Stimulated activated naive CD8-positive, alpha-beta T cell treated with anti-CD3 and anti-CD28 coated beads, Interleukin-15, Interleukin-2, amounts not matched to agents 100 U/mL and 50 U/mL, for 24 hours (primary cell): ENCODE results near the gene HSPG2.
"Not testable (repeated sequence)": the region's sequence is repeated elsewhere in the genome, so short reads cannot be mapped to it uniquely, and the experiment has no call there.

Experiments
- ATAC-seq: fragments of 150-1000 bp; cut with Tn5 transposase; one replicate; pipeline ENCODE4 v1.10.0; 2021
- DNase-seq: peaks from one replicate; pipeline ENCODE4 v3.0.0; 2021

The HSPG2 gene

GRCh38 chr1:21955501-21956281 lies 18.6 kb upstream of the HSPG2 start:
- DNase-seq (no peak), ATAC-seq (no peak)

- no peak for ATAC-seq
- DNase-seq = no peak
Measured at GRCh38 chr1:21955058-21955457, 17.9 kb upstream of the HSPG2 start.

DNA sequence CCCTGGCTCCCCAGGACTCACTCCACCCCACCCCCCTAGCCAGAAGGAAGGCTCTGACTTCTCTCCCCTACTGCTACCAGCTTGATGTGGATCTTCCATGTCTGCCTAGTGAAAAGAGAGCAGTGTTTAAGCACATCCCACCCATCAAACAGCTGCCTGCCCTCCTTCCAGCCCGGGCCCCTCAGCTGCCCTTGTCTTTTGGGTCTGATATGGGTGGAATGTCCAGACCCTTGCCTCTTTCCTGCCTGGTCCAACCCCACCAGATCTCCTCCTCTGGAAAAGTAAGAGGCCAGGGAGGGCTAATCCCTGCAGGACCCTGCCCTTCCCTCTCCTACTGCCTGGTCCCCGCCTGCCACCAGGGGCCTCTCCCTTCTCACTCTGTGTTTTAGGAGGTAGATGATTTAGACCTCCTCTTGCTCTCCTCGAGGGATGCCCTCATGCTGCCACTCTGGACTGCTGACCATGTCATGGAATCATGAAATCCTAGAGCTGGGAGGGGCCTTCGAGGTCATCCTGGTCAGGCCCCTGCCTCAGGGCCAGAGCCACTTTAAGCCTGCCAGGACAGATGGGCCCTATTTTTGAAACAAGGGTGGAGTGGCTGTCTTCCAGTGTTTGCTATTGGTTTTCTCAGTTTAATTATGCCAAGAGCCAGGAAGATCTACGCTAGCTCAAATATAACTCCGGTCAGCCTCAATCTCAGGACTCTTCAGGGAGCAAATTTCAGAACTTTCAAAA lies 15.8 kb upstream of the HSPG2 start:
- DNase-seq (no peak), ATAC-seq (no peak)

GRCh38 chr1:21951226-21951870 lies 14.2 kb upstream of the HSPG2 start:
- no peak for DNase-seq

GRCh38 chr1:21950734-21951133 lies 13.6 kb upstream of the HSPG2 start:
- DNase-seq (no peak), ATAC-seq (no peak)

More at GRCh38 chr1:21951226-21951870, 14.2 kb upstream of the HSPG2 start:
- no peak for ATAC-seq

DNA sequence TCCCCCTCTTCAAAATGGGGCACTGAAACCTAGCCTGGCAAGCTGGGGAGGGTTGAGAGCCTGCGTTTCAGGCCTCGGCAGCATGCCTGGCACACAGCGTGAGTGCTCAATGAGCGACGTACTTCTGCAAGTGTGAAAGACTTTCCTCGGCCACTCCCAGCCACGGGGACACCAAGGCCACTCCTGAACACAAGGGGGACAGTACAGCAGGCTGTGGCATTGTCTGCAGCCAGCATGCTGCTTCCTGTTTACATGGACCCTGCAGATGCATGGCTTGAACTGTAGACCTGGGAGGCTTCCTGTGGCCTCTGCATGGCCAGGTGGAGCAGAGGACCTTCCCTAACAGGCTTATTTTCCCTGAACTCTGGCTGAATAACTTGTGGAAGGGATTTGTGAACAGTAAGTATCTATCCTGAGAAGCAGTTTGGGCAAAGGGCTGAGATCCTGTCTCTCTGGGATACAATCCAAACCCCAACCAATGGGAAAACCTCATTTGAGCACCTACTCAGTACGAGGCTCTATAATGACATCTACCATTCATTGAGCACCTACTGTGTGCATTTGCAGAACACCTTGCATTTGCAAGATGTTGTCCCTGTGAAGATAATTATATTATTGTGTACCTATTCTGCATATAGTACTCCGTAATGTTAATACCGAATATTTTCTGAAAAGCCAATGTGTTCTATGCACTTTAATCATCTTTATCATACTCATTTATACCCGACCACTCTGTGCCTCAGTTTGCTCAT lies 9.9 kb upstream of the HSPG2 start:
- ATAC-seq = no peak
- DNase-seq = no peak

DNA sequence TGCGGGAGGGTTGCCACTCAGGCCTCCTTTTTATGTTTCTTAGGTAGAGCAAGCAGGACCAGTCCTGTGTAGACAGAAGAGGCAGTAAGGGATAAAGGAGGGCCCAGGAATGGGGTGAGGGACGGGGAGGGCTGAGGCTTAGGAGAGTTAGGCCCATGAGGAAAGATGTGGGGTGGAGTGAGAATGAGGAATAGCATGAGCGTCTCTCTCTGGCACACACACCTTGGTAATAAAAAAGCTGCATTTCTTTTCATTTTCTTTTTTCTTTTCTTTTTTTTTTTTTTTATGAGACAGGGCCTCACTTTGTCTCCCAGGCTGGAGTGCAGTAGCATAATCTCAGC lies 7.6 kb upstream of the HSPG2 start:
- DNase-seq (no peak), ATAC-seq (no peak)

- not testable (repeated sequence) for DNase-seq, ATAC-seq
Measured at GRCh38 chr1:21942959-21943640, 6.0 kb upstream of the HSPG2 start.

DNA sequence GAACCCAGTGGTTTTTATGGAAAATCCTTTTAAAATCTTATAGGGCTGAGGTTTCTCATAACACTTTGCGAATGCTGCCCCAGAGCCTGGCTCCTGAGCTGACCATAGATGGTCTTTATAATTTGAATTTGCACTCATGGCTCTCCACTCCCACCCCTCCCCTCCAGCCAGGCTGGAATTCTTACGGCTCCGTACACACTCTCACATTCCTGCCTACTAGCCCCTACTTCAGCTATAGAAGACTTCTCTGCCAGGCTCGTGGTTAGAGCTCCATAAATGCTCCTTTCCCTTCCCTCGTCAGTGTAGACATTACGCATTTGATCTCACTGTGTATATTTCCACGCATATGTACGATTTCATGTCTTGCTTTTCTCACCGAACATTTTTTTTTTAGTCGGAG lies 5.4 kb upstream of the HSPG2 start:
- ATAC-seq (no peak), DNase-seq (no peak)

DNA sequence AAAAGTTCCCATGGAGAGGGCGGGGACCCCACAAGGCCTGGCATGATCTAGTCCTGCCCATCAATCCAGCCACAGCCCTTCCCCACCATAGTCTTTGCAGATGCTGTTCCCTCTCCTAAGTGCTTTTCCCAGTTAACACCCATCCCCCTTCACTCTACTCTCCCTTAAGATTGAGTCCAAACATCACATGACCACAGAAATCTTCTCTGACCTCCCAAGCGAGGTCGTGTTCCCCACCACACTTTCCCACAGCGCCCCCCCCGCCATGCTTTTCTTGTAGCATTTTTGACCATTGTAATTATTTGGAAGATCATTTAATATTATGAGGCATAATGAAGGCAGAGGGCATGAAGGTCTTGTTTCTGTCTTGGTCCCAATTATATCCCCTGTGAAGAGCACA lies 4.3 kb upstream of the HSPG2 start:
- DNase-seq = no peak
- ATAC-seq = no peak

GRCh38 chr1:21940492-21940891 lies 3.4 kb upstream of the HSPG2 start:
- ATAC-seq = no peak

GRCh38 chr1:21939650-21940374 lies 2.7 kb upstream of the HSPG2 start:
- DNase-seq = no peak
- ATAC-seq = no peak

More at GRCh38 chr1:21940492-21940891, 3.4 kb upstream of the HSPG2 start:
- no peak for DNase-seq

- DNase-seq (no peak), ATAC-seq (no peak)
Measured at GRCh38 chr1:21938732-21939538, 1.8 kb upstream of the HSPG2 start.

- peak; percentile 76 for ATAC-seq
- DNase-seq = peak; percentile 77
Measured at GRCh38 chr1:21937372-21938121, 437 bp upstream of the HSPG2 start.

GRCh38 chr1:21936366-21937031 lies 611 bp downstream of the HSPG2 start:
- DNase-seq (no peak), ATAC-seq (peak; percentile 16)

DNA sequence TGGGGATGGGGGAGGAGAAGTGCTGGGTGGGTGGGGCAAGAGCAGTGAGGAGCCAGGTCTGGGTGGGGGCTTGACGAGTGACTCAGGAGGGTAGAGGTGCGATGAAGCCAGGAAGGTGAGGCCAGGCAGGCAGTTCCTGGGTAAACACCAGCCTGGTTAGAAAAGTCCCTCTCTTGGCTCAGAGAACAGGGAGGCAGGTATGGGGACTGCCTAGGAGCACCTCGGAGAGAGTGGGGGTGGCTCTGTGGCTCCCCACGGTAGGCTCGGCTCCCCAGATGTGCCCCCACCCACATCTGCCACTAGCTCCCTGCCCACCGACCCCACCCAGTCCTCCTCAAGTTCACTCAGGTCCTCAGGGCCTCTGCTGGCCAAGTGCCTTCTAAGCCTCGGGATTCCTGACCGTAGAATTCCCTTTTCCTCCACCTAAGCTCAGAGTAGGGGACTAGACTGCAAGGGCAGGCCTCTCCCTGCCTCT lies 1.2 kb downstream of the HSPG2 start:
- ATAC-seq (no peak), DNase-seq (no peak)

GRCh38 chr1:21935393-21935804 lies 1.7 kb downstream of the HSPG2 start:
- ATAC-seq (no peak), DNase-seq (no peak)

DNA sequence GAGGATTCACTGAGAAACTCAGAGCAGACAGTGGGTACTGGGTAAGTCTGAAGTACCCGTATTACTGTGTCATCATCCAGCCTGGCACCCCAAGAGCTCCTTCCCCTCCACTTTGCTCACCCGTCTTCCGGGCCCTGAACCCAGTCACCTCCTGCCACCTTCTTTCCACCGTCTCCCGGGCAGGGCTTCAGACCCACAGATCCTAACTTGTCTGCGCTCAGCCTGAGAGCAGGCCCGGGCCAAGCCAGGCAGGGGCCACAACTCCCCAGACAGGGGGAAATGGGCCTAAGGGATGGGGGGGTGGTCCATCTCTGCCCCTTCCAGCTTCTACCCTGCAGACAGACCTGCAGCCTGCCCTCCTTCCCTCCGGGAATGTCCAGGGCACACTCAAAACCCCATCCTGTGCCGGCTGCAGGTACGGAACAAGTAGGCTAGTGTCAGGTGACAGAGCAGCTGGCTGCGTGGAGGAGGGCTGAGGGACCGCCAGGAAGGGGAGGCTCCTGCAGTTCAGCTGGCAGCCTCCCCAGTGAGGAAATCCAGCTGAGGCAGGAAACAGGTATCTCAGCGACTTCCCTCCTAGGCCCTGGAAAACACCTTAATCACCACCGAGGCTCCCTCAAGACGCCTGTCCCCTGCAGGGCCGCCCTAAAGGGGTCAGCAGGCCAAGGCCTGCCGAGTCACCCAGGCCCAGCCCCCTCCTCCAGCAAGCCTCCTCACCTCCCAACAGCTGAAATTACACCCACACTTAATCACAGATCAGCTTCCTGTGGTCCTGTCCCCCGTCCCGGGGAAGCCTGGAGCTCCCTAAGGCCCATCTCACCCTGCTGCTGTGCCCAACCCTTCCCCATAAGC lies 3.5 kb downstream of the HSPG2 start:
- no peak for ATAC-seq
- no peak for DNase-seq
